Stimulated activated naive CD8-positive, alpha-beta T cell treated with anti-CD3 and anti-CD28 coated beads, Interleukin-15, Interleukin-2, amounts not matched to agents 100 ng/mL and 50 ng/mL, for 24 hours (primary cell): ENCODE measurements around the gene PRKCI.
"Not testable (repeated sequence)": the region's sequence is repeated elsewhere in the genome, so short reads cannot be mapped to it uniquely, and the experiment has no call there.

Experiments used
- H3K27ac Mint-ChIP-seq: one replicate; pipeline ENCODE4 v1.8.0; 2021; ENCODE audit warnings: mild to moderate bottlenecking, mixed read lengths
- H3K27me3 Mint-ChIP-seq: one replicate; pipeline ENCODE4 v1.8.0; 2021; ENCODE audit warnings: mixed read lengths
- H3K36me3 Mint-ChIP-seq: one replicate; pipeline ENCODE4 v1.8.0; 2021; ENCODE audit warnings: low read depth, mixed read lengths
- H3K4me1 Mint-ChIP-seq: one replicate; pipeline ENCODE4 v1.8.0; 2021; ENCODE audit warnings: low read depth, mixed read lengths
- H3K4me3 Mint-ChIP-seq: one replicate; pipeline ENCODE4 v1.8.0; 2021; ENCODE audit warnings: mild to moderate bottlenecking, mixed read lengths
- H3K9me3 Mint-ChIP-seq: one replicate; pipeline ENCODE4 v1.8.0; 2021; ENCODE audit warnings: mixed read lengths

Gene PRKCI

DNA sequence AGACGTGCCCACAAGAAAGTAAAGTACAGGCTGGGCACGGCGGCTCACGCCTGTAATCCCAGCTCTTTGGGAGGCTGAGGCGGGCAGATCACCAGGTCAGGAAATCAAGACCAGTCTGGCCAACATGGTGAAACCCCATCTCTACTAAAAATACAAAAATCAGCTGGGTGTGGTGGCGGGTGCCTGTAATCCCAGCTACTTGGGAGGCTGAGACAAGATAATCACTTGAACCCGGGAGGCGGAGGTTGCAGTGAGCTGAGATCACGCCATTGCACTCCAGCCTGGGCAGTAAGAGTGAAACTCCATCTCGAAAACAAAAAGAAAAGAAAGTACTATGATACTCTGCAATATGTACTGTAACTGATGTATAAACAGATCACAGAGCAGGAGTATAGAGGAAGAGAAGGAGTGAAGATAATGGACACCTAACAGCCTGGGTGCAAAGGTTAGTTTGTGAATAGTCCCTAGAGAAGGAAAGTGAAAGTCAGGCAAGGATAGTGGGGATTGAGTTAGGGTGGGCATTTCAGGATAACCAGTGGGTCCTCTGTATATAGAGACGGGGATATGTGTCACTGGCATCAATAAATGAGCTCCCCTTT, 16.0 kb upstream of the PRKCI start:
- peaks cover 13% of the 10 kb centered on the region for H3K27me3 Mint-ChIP-seq
- not testable (repeated sequence) for H3K4me1 Mint-ChIP-seq, H3K36me3 Mint-ChIP-seq, H3K9me3 Mint-ChIP-seq, H3K4me3 Mint-ChIP-seq, H3K27ac Mint-ChIP-seq

DNA sequence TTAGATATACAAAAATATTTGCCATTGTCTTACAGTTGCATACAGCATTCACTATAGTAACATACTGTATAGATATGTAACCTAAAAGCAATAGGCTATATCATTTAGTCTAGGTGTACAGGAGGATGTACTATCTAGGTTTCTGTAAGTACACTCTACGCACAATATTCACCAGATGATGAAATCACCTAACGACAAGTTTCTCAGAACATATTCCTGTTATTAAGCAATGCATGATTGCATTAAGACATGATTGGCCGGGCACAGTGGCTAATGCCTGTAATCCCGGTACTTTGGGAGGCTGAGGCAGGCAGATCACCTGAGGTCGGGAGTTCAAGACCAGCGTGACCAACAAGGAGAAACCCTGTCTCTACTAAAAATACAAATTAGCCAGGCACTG, 14.5 kb upstream of the PRKCI start:
- Mint-ChIP-seq H3K4me1 (no peaks in the 10 kb centered on the region), H3K27me3 (peaks cover 13% of the 10 kb centered on the region), H3K27ac (no peak overlapping the region), H3K36me3 (no peaks in the 10 kb centered on the region), H3K9me3 (peaks cover 5% of the 10 kb centered on the region), H3K4me3 (no peak overlapping the region)

- no peaks in the 10 kb centered on the region for H3K4me1 Mint-ChIP-seq
- H3K27me3 Mint-ChIP-seq: peaks cover 9% of the 10 kb centered on the region
- no peaks in the 10 kb centered on the region for H3K36me3 Mint-ChIP-seq
- H3K9me3 Mint-ChIP-seq: peaks cover 5% of the 10 kb centered on the region
- no peak overlapping the region for H3K27ac Mint-ChIP-seq
- H3K4me3 Mint-ChIP-seq: no peak overlapping the region
Measured at GRCh38 chr3:170211668-170212067, 10.6 kb upstream of the PRKCI start.

DNA sequence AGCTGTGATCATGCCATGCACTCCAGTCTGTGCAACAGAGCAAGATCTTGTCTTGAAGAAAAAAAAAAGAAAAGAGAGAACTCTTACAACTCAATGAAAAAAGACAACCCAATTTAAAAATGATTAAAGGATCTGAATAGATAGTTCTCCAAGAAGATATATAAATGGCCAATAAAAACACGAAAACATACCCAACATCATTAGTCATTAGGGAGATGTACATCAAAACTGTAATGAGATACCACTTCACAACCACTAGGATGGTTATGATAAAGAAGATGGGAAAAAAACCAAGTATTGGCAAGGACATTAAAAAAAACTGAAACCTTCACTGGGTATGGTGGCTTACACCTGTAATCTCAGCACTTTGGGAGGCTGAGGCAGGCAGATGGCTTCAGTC, 2.4 kb upstream of the PRKCI start:
- no peaks in the 10 kb centered on the region for H3K9me3 Mint-ChIP-seq
- H3K36me3 Mint-ChIP-seq: peaks cover 1% of the 10 kb centered on the region
- H3K4me3 Mint-ChIP-seq: no peak overlapping the region
- H3K27ac Mint-ChIP-seq: no peak overlapping the region
- no peaks in the 10 kb centered on the region for H3K27me3 Mint-ChIP-seq
- H3K4me1 Mint-ChIP-seq: peaks cover 28% of the 10 kb centered on the region

GRCh38 chr3:170220871-170221270, 1.4 kb upstream of the PRKCI start:
- no peaks in the 10 kb centered on the region for H3K27me3 Mint-ChIP-seq
- peaks cover 34% of the 10 kb centered on the region for H3K4me1 Mint-ChIP-seq
- no peaks in the 10 kb centered on the region for H3K9me3 Mint-ChIP-seq
- H3K36me3 Mint-ChIP-seq: peaks cover 7% of the 10 kb centered on the region
- H3K27ac Mint-ChIP-seq: peak overlapping the region; percentile 36
- peak overlapping the region; percentile 69 for H3K4me3 Mint-ChIP-seq

DNA sequence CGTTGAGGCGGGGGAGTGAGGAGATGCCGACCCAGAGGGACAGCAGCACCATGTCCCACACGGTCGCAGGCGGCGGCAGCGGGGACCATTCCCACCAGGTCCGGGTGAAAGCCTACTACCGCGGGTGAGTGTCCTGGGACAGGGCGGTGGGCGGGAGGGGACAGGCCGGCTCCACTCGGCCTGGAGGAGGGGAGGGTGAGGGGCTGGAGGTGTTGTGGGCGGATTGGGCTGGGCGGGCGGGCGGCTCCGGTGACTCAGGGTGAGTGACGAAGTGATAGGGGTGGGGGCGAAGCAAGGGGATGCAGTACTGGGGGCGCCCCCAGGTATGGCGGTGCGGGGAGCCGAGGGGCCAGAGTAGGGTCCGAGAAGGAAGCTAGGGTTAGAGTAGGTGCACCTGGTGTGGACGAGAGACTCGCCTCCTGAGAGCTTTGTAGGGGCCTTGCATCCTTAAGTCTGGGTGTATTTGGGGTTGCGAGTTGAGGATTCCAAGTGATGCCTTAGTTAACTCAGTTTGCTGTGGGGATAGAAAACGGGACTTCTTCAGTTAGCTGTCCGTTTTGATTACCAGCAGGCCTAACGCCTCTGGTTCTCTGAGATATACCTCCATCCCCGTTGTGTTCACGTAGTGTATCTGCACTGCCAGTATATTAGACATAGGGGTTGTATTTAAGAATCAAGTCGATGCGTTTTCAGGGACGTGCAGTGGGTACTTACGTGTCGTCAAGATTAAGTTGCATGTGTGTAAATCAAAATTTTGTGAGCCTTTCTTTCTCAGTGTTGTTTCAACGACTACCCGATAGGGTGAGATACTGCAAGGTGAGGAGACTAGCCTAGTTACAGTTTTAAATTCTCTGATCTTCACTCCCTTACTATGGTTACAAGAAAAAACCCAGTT, 670 bp downstream of the PRKCI start:
- Mint-ChIP-seq H3K27ac (peak overlapping the region; percentile 87), H3K4me3 (peak overlapping the region; percentile 84), H3K9me3 (no peaks in the 10 kb centered on the region), H3K27me3 (no peaks in the 10 kb centered on the region), H3K36me3 (peaks cover 7% of the 10 kb centered on the region), H3K4me1 (peaks cover 34% of the 10 kb centered on the region)

DNA sequence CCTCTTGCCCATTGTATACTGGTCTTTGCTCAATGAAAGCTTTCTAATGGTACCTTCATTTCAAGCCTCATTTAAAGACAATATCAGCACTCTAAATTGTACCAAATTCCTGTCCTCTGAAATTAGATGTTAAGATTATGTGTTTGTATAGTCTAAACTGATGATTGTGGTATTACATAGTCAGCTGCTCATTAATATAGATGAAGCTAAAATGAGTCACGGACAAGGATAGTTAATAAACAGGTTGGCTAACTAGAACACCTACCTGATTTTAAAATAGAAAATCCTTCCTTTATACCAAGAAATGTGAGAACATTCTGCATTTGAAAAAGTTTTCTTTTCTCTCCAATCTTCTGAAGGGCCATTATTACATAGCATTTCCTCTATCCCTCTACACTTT, 2.9 kb downstream of the PRKCI start:
- Mint-ChIP-seq H3K27me3 (no peaks in the 10 kb centered on the region), H3K9me3 (no peaks in the 10 kb centered on the region), H3K27ac (no peak overlapping the region), H3K4me1 (peaks cover 34% of the 10 kb centered on the region), H3K4me3 (no peak overlapping the region), H3K36me3 (peaks cover 7% of the 10 kb centered on the region)

GRCh38 chr3:170226426-170226960, 4.3 kb downstream of the PRKCI start:
- H3K36me3 Mint-ChIP-seq: peaks cover 7% of the 10 kb centered on the region
- H3K4me3 Mint-ChIP-seq: no peak overlapping the region
- no peak overlapping the region for H3K27ac Mint-ChIP-seq
- H3K9me3 Mint-ChIP-seq: no peaks in the 10 kb centered on the region
- H3K27me3 Mint-ChIP-seq: no peaks in the 10 kb centered on the region
- H3K4me1 Mint-ChIP-seq: peaks cover 26% of the 10 kb centered on the region

- H3K27ac Mint-ChIP-seq: no peak overlapping the region
- no peaks in the 10 kb centered on the region for H3K27me3 Mint-ChIP-seq
- H3K9me3 Mint-ChIP-seq: no peaks in the 10 kb centered on the region
- peaks cover 18% of the 10 kb centered on the region for H3K4me1 Mint-ChIP-seq
- H3K4me3 Mint-ChIP-seq: no peak overlapping the region
- H3K36me3 Mint-ChIP-seq: peaks cover 7% of the 10 kb centered on the region
Measured at GRCh38 chr3:170228093-170228766, 6.0 kb downstream of the PRKCI start.

DNA sequence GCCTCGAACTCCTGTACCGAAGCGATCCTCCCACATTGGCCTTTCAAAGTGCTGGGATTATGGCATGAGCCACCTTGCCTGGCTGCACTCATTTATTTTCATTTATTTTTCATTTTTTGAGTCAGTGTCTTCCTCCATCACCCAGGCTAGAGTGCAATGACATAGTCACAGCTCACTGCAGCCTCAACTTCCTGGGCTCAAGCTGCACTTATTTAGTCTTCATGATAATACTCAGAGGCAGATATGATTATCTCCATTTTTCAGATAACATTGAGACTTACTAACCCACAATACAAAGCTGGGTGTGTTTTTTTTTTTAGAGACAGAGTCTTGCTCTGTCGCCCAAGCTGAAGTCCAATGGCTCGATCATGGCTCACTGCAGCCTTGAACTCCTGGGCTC, 10.0 kb downstream of the PRKCI start:
- Mint-ChIP-seq H3K4me3 (no peak overlapping the region), H3K27me3 (no peaks in the 10 kb centered on the region), H3K4me1 (no peaks in the 10 kb centered on the region), H3K27ac (no peak overlapping the region), H3K9me3 (no peaks in the 10 kb centered on the region), H3K36me3 (peaks cover 14% of the 10 kb centered on the region)

DNA sequence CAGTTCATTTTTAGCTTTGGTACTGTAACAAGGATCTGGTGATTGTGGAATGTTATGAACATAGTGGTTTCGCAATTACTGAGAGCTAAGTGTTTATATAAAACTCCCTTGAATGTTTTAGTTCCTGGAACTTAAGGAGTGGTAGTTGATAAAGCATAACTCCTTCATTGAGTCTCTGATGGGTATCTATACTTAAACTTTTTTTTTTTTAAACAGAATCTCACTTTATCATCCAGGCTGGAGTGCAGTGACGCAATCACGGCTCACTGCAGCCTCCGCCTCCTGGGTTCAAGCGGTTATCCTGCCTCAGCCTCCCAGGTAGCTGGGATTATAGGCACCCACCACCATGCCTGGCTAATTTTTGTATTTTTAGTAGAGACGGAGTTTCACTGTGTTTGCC, 11.3 kb downstream of the PRKCI start:
- no peak overlapping the region for H3K4me3 Mint-ChIP-seq
- no peak overlapping the region for H3K27ac Mint-ChIP-seq
- peaks cover 16% of the 10 kb centered on the region for H3K36me3 Mint-ChIP-seq
- H3K4me1 Mint-ChIP-seq: no peaks in the 10 kb centered on the region
- H3K9me3 Mint-ChIP-seq: no peaks in the 10 kb centered on the region
- no peaks in the 10 kb centered on the region for H3K27me3 Mint-ChIP-seq

DNA sequence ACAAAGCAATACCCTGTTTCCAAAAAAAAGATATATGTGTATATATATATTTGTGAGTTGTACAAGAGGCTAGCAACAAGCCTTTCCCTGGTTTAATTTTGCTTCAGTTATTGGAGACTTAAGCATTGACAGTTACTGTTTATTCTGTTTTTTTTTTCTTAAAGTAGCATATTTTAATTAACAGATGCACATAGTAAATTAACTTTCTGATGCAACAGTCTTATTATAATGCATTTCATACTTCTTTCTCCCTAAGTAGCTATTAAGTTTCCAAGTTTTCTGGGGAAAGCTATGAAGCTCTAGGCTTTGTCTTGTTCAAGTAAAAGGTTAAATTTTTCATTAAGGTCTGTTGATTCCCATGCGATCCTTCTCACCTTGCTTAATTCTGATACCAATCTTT, 17.9 kb downstream of the PRKCI start:
- no peaks in the 10 kb centered on the region for H3K4me1 Mint-ChIP-seq
- no peaks in the 10 kb centered on the region for H3K27me3 Mint-ChIP-seq
- H3K9me3 Mint-ChIP-seq: no peaks in the 10 kb centered on the region
- H3K27ac Mint-ChIP-seq: no peak overlapping the region
- peaks cover 32% of the 10 kb centered on the region for H3K36me3 Mint-ChIP-seq
- H3K4me3 Mint-ChIP-seq: no peak overlapping the region

- H3K4me1 Mint-ChIP-seq: no peaks in the 10 kb centered on the region
- H3K4me3 Mint-ChIP-seq: no peak overlapping the region
- no peaks in the 10 kb centered on the region for H3K9me3 Mint-ChIP-seq
Measured at GRCh38 chr3:170240671-170241070, 18.4 kb downstream of the PRKCI start.

DNA sequence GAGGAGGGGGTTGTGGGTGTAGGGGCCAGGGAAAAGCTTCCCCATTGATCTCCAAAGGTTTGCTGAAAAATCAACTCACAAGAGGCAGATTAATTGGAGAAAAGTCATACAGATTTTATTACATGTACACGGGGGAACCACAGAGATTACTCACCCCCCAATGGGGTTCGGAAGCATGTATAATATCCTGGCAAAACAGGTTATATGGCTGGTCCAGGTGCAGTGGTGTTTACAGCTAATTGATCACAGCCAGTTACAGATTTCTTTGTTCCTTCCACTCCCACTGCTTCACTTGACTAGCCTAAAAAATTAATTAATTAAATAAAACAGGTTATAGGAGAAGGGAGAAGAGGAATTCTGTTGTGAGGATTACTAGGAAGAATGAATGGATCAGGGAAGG, 22.4 kb downstream of the PRKCI start:
- Mint-ChIP-seq H3K36me3 (peaks cover 13% of the 10 kb centered on the region), H3K4me1 (peaks cover 11% of the 10 kb centered on the region), H3K27ac (no peak overlapping the region), H3K4me3 (no peak overlapping the region), H3K27me3 (no peaks in the 10 kb centered on the region), H3K9me3 (no peaks in the 10 kb centered on the region)

More at GRCh38 chr3:170240671-170241070, 18.4 kb downstream of the PRKCI start:
- peaks cover 32% of the 10 kb centered on the region for H3K36me3 Mint-ChIP-seq
- no peak overlapping the region for H3K27ac Mint-ChIP-seq
- no peaks in the 10 kb centered on the region for H3K27me3 Mint-ChIP-seq

GRCh38 chr3:170247875-170248274, 25.7 kb downstream of the PRKCI start:
- Mint-ChIP-seq H3K9me3 (peaks cover 2% of the 10 kb centered on the region), H3K27ac (no peak overlapping the region), H3K4me3 (no peak overlapping the region), H3K36me3 (peaks cover 10% of the 10 kb centered on the region), H3K4me1 (peaks cover 11% of the 10 kb centered on the region), H3K27me3 (no peaks in the 10 kb centered on the region)
